Osteocyte (in vitro differentiated cells): Measurements from ENCODE around the gene HMCN1. TPM values are rescaled to one million over a fixed set of nuclear protein-coding genes. Genes with fewer than 3 reads are reported as not detected.

Source experiments
- DNase-seq: peaks from one replicate; pipeline ENCODE4 v3.0.0; 2021; ENCODE audit warnings: mixed read lengths; ENCODE audit not compliant: unreplicated experiment; ENCODE audit errors: extremely low spot score
- H3K27ac Mint-ChIP-seq: one replicate; pipeline ENCODE4 v1.8.0; 2021; ENCODE audit warnings: mild to moderate bottlenecking, mixed read lengths; ENCODE audit not compliant: unreplicated experiment
- H3K27me3 Mint-ChIP-seq: one replicate; pipeline ENCODE4 v1.8.0; 2021; ENCODE audit warnings: mixed read lengths; ENCODE audit not compliant: unreplicated experiment
- H3K36me3 Mint-ChIP-seq: one replicate; pipeline ENCODE4 v1.8.0; 2021; ENCODE audit warnings: mixed read lengths; ENCODE audit not compliant: unreplicated experiment
- H3K4me1 Mint-ChIP-seq: one replicate; pipeline ENCODE4 v1.8.0; 2021; ENCODE audit warnings: mixed read lengths; ENCODE audit not compliant: unreplicated experiment
- H3K4me3 Mint-ChIP-seq: one replicate; pipeline ENCODE4 v1.8.0; 2021; ENCODE audit warnings: mild to moderate bottlenecking, moderate library complexity, mixed read lengths; ENCODE audit not compliant: unreplicated experiment
- H3K9me3 Mint-ChIP-seq: one replicate; pipeline ENCODE4 v1.8.0; 2021; ENCODE audit warnings: mixed read lengths; ENCODE audit not compliant: unreplicated experiment
- total RNA-seq: library from RNA; stranded (reverse); gene quantifications from 2 replicates; pipeline ENCODE4 v1.2.1, GENCODE V29; 2021
- TF ChIP-seq, protein P1 (sequence below): fragments of 200-600 bp; sonication (generic); IDR thresholded peaks from 2 replicates; pipeline ENCODE4 v1.5.0; 2021; ENCODE audit warnings: antibody characterized with exemption, mild to moderate bottlenecking, moderate library complexity

HMCN1 gene
- total RNA-seq, 1 donor from 2014 or later = 91.4 TPM

DNA sequence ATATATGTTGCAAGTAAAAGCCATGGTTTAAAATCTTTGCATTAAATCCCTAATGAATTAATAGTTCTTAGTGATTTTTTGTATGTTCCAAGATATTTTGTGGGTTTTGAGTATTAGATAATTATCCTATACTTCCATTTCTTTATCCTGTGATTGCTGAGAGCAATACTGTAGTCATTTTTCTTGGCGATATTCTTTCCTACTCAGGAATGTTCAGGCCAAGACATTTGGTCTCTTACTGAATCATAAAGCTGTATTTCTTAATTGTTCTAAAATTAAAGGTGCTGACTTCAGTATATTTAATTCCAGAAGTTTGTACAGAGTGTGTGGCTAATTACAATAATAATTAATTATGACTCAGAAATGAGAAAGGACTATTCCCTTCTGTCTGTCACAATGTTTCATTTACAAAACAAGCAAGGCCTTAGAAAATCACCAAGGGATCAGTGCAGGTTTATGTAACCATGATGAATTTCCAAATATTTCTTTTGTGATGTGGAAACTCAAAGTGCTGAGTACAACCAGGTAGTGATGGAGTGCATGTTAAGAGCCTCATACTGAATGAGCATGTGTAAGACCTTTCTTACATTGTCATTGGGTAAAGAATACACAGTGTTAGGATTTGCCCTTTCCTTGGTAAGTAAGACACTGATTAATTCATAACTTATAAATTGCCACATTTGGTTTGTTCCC lies 161.2 kb downstream of the HMCN1 start:
- Mint-ChIP-seq H3K9me3 (no peaks in the 10 kb centered on the region), H3K4me3 (no peak overlapping the region), H3K27ac (no peak overlapping the region), H3K27me3 (no peaks in the 10 kb centered on the region), H3K36me3 (peaks cover 11% of the 10 kb centered on the region), H3K4me1 (peaks cover 8% of the 10 kb centered on the region)
- TF ChIP-seq, protein P1, sequence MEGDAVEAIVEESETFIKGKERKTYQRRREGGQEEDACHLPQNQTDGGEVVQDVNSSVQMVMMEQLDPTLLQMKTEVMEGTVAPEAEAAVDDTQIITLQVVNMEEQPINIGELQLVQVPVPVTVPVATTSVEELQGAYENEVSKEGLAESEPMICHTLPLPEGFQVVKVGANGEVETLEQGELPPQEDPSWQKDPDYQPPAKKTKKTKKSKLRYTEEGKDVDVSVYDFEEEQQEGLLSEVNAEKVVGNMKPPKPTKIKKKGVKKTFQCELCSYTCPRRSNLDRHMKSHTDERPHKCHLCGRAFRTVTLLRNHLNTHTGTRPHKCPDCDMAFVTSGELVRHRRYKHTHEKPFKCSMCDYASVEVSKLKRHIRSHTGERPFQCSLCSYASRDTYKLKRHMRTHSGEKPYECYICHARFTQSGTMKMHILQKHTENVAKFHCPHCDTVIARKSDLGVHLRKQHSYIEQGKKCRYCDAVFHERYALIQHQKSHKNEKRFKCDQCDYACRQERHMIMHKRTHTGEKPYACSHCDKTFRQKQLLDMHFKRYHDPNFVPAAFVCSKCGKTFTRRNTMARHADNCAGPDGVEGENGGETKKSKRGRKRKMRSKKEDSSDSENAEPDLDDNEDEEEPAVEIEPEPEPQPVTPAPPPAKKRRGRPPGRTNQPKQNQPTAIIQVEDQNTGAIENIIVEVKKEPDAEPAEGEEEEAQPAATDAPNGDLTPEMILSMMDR = no peak
- no peak for DNase-seq

DNA sequence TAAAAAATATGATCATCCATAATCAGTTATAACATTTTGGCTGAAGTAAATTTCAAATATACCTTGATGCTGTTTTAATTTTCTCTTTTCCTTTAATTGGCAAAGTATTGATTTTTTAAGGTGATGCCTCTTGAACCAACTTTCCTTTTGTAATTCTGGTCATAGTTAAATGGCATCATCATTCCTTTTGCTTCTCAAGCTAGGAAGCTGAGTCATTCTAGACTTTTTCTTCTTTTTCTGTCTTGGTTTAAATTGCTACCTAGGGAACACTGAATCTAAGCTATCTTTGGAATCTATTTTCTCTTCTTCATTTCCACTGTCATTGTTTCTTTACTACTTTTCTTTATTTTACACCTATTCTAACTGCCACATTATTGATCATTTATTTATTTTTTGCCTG lies 162.7 kb downstream of the HMCN1 start:
- Mint-ChIP-seq H3K4me3 (no peak overlapping the region), H3K9me3 (no peaks in the 10 kb centered on the region), H3K27me3 (no peaks in the 10 kb centered on the region), H3K4me1 (peaks cover 8% of the 10 kb centered on the region), H3K27ac (peak overlapping the region; percentile 36), H3K36me3 (peaks cover 9% of the 10 kb centered on the region)
- no peak for DNase-seq
- TF ChIP-seq, protein P1 = no peak

DNA sequence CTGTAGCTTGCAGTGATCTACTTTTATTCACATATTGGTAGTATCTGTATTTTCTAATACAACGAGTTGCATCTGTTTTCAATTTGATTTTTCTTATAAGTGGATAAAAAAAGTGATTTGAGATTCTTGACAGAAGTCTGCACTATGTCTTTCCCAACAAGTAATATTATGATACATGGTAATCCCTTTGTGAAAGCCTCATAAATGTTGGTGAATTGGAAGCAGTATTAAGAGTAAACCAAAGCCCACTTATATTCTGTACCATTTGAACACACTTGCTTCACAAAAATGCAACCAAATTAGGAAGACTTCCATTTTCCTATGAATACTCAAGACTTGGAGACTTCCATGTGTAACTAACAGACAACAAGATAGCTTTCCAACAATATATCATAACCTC lies 172.0 kb downstream of the HMCN1 start:
- H3K4me1 Mint-ChIP-seq = no peaks in the 10 kb centered on the region
- TF ChIP-seq, protein P1 = no peak
- no peak for DNase-seq
- H3K27me3 Mint-ChIP-seq = no peaks in the 10 kb centered on the region
- H3K9me3 Mint-ChIP-seq = no peaks in the 10 kb centered on the region
- H3K4me3 Mint-ChIP-seq = no peak overlapping the region
- no peak overlapping the region for H3K27ac Mint-ChIP-seq
- peaks cover 18% of the 10 kb centered on the region for H3K36me3 Mint-ChIP-seq

DNA sequence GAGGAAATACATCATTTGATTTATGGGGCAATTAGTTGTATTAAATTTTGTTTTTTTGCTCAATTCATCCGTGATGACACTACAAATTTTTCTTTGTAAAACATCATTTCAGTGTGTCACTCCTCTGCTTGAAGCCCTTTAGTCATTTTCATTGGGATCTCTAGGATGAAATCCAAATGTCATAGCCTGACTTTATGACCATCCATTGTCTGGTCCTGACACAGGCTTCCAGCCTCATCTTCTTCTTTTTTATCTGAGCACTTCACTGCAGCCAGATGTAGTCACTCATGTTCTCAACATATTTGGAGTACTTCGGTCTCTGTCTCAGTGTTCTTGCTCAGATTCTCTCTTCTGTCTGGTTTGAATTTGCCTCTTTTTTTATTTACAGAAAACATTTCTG lies 173.1 kb downstream of the HMCN1 start:
- Mint-ChIP-seq H3K27me3 (no peaks in the 10 kb centered on the region), H3K36me3 (peaks cover 23% of the 10 kb centered on the region), H3K9me3 (no peaks in the 10 kb centered on the region), H3K4me3 (no peak overlapping the region), H3K4me1 (no peaks in the 10 kb centered on the region), H3K27ac (no peak overlapping the region)
- TF ChIP-seq, protein P1 = no peak
- no peak for DNase-seq

DNA sequence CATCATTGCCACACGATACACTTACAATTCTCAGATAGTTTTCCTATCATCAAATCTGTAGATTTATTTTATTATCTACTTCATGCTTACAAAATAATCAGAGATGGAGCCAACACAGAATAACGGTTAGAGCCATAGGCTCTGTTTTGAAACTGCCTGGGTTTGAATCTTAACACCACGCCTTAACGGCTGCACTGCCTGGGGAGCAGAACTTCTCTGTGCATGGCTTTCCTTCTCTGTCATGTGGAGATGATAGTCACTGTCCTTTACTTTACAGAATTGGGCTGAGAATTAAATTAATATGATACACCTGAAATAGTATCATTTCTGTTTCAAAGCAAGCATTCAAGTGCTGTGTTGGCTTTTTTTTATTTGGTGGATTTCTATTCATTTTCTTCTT lies 177.8 kb downstream of the HMCN1 start:
- H3K9me3 Mint-ChIP-seq = no peaks in the 10 kb centered on the region
- H3K36me3 Mint-ChIP-seq = peaks cover 21% of the 10 kb centered on the region
- no peak overlapping the region for H3K27ac Mint-ChIP-seq
- H3K4me1 Mint-ChIP-seq = peaks cover 7% of the 10 kb centered on the region
- H3K27me3 Mint-ChIP-seq = no peaks in the 10 kb centered on the region
- H3K4me3 Mint-ChIP-seq = no peak overlapping the region
- no peak for DNase-seq
- TF ChIP-seq, protein P1 = no peak
